22Rv1 (cell line): ENCODE measurements around the gene MAPT.
"Not testable (repeated sequence)": the region's sequence is repeated elsewhere in the genome, so short reads cannot be mapped to it uniquely, and the experiment has no call there.

ENCODE experiments used
- H3K27ac ChIP-seq: fragments of 450-650 bp; 2 replicates; pipeline ENCODE4 v1.5.1; 2017
- CTCF ChIP-seq: fragments of 450-650 bp; IDR thresholded peaks from 2 replicates; pipeline ENCODE4 v1.5.1; 2017; ENCODE audit warnings: mild to moderate bottlenecking
- ZFX ChIP-seq: fragments of 450-650 bp; IDR thresholded peaks from 2 replicates; pipeline ENCODE4 v1.6.1; 2017; ENCODE audit warnings: antibody characterized with exemption, borderline replicate concordance

MAPT gene

GRCh38 chr17:45851464-45851863 is 42.9 kb upstream of the MAPT start:
- TF ChIP-seq ZFX (no peak), CTCF (no peak)
- H3K27ac ChIP-seq = no peak overlapping the region

- TF ChIP-seq ZFX (no peak), CTCF (no peak)
- no peak overlapping the region for H3K27ac ChIP-seq
These were observed 42.5 kb upstream of the MAPT start for GRCh38 chr17:45851873-45852272.

GRCh38 chr17:45852535-45853297 is 41.6 kb upstream of the MAPT start:
- TF ChIP-seq ZFX (no peak), CTCF (peak; percentile 93)

GRCh38 chr17:45854209-45854608 is 40.1 kb upstream of the MAPT start:
- TF ChIP-seq CTCF = no peak
- TF ChIP-seq ZFX = no peak
- no peak overlapping the region for H3K27ac ChIP-seq

More at GRCh38 chr17:45852535-45853297, 41.6 kb upstream of the MAPT start:
- no peak overlapping the region for H3K27ac ChIP-seq

GRCh38 chr17:45855691-45856336 is 38.5 kb upstream of the MAPT start:
- TF ChIP-seq ZFX (no peak), CTCF (no peak)
- no peak overlapping the region for H3K27ac ChIP-seq

- no peak overlapping the region for H3K27ac ChIP-seq
- TF ChIP-seq CTCF = no peak
- no peak for TF ChIP-seq ZFX
These were observed 36.2 kb upstream of the MAPT start for GRCh38 chr17:45857977-45858708.

GRCh38 chr17:45861165-45861564 is 33.2 kb upstream of the MAPT start:
- H3K27ac ChIP-seq = no peak overlapping the region
- TF ChIP-seq ZFX (no peak), CTCF (no peak)

GRCh38 chr17:45862127-45862526 is 32.2 kb upstream of the MAPT start:
- not testable (repeated sequence) for H3K27ac ChIP-seq
